HEK293 (cell line): ENCODE results near the gene SDHAF1.

Source experiments
- SALL2 ChIP-seq: fragments of 450-650 bp; formaldehyde crosslinking; IDR thresholded peaks from 2 replicates; pipeline ENCODE4 v1.5.0; 2017; ENCODE audit warnings: missing biosample characterization, mild to moderate bottlenecking, missing genetic modification characterization, borderline replicate concordance
- SETDB1 ChIP-seq: IDR thresholded peaks from one replicate; pipeline ENCODE4 v1.6.1; 2017; ENCODE audit warnings: mild to moderate bottlenecking, low read length, moderate library complexity, mixed read lengths; ENCODE audit not compliant: insufficient read length
- SP7 ChIP-seq: fragments of 450-650 bp; formaldehyde crosslinking; IDR thresholded peaks from 2 replicates; pipeline ENCODE4 v1.5.1; 2016; ENCODE audit warnings: missing biosample characterization, missing genetic modification characterization
- YY1 ChIP-seq: fragments of 450-650 bp; formaldehyde crosslinking; IDR thresholded peaks from 2 replicates; pipeline ENCODE4 v1.5.1; 2018; ENCODE audit warnings: missing biosample characterization, missing genetic modification characterization
- ZEB2 ChIP-seq: fragments of 450-650 bp; formaldehyde crosslinking; IDR thresholded peaks from 2 replicates; pipeline ENCODE4 v1.5.1; 2016; ENCODE audit warnings: missing biosample characterization, missing genetic modification characterization
- ZFP41 ChIP-seq: fragments of 450-650 bp; formaldehyde crosslinking; IDR thresholded peaks from 2 replicates; pipeline ENCODE4 v1.5.1; 2016; ENCODE audit warnings: missing biosample characterization, missing genetic modification characterization, borderline replicate concordance
- TF ChIP-seq, protein P1 (sequence below): fragments of 450-650 bp; formaldehyde crosslinking; IDR thresholded peaks from 2 replicates; pipeline ENCODE4 v1.5.1; 2016; ENCODE audit warnings: missing biosample characterization, missing genetic modification characterization
- TF ChIP-seq, protein P2 (sequence below): fragments of 450-650 bp; formaldehyde crosslinking; IDR thresholded peaks from 2 replicates; pipeline ENCODE4 v1.5.1; 2016; ENCODE audit warnings: missing biosample characterization, missing genetic modification characterization, low read depth
- TF ChIP-seq, protein P3 (sequence below): fragments of 450-650 bp; IDR thresholded peaks from 2 replicates; pipeline ENCODE4 v1.5.1; 2018; ENCODE audit warnings: missing biosample characterization, mild to moderate bottlenecking, missing genetic modification characterization
- TF ChIP-seq, protein P4 (sequence below): fragments of 450-650 bp; formaldehyde crosslinking; IDR thresholded peaks from 2 replicates; pipeline ENCODE4 v1.5.1; 2016; ENCODE audit warnings: missing biosample characterization, missing genetic modification characterization, borderline replicate concordance

DNA sequence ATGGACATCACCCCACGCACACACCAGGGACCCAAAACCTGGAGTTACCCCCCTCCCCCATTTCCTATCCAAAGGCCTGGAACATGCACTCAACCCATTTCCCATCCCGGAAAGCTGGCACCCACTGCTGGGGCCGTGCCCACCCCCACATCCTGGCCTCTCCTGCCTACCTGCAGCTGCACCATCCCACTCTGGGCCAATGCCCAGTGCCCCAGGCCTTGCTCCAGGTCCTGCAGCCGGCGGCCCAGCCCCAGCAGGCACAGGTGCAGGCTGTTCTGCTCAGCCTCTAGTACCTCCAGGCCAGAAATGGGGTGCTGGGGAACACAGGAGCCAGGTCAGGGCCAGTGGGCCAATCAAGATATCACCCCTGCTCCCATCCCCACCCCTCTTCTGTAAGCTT is 12.0 kb downstream of the SDHAF1 start:
- TF ChIP-seq, protein P1, sequence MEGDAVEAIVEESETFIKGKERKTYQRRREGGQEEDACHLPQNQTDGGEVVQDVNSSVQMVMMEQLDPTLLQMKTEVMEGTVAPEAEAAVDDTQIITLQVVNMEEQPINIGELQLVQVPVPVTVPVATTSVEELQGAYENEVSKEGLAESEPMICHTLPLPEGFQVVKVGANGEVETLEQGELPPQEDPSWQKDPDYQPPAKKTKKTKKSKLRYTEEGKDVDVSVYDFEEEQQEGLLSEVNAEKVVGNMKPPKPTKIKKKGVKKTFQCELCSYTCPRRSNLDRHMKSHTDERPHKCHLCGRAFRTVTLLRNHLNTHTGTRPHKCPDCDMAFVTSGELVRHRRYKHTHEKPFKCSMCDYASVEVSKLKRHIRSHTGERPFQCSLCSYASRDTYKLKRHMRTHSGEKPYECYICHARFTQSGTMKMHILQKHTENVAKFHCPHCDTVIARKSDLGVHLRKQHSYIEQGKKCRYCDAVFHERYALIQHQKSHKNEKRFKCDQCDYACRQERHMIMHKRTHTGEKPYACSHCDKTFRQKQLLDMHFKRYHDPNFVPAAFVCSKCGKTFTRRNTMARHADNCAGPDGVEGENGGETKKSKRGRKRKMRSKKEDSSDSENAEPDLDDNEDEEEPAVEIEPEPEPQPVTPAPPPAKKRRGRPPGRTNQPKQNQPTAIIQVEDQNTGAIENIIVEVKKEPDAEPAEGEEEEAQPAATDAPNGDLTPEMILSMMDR (tag by site-specific recombination) = no peak
- no peak for TF ChIP-seq YY1 (tag by site-specific recombination)
- TF ChIP-seq SALL2 (tag by site-specific recombination) = no peak
- TF ChIP-seq, protein P2, sequence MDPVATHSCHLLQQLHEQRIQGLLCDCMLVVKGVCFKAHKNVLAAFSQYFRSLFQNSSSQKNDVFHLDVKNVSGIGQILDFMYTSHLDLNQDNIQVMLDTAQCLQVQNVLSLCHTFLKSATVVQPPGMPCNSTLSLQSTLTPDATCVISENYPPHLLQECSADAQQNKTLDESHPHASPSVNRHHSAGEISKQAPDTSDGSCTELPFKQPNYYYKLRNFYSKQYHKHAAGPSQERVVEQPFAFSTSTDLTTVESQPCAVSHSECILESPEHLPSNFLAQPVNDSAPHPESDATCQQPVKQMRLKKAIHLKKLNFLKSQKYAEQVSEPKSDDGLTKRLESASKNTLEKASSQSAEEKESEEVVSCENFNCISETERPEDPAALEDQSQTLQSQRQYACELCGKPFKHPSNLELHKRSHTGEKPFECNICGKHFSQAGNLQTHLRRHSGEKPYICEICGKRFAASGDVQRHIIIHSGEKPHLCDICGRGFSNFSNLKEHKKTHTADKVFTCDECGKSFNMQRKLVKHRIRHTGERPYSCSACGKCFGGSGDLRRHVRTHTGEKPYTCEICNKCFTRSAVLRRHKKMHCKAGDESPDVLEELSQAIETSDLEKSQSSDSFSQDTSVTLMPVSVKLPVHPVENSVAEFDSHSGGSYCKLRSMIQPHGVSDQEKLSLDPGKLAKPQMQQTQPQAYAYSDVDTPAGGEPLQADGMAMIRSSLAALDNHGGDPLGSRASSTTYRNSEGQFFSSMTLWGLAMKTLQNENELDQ (tag by site-specific recombination) = no peak
- TF ChIP-seq SP7 (tag by site-specific recombination) = no peak
- no peak for TF ChIP-seq SETDB1
- no peak for TF ChIP-seq ZEB2
- TF ChIP-seq, protein P3, sequence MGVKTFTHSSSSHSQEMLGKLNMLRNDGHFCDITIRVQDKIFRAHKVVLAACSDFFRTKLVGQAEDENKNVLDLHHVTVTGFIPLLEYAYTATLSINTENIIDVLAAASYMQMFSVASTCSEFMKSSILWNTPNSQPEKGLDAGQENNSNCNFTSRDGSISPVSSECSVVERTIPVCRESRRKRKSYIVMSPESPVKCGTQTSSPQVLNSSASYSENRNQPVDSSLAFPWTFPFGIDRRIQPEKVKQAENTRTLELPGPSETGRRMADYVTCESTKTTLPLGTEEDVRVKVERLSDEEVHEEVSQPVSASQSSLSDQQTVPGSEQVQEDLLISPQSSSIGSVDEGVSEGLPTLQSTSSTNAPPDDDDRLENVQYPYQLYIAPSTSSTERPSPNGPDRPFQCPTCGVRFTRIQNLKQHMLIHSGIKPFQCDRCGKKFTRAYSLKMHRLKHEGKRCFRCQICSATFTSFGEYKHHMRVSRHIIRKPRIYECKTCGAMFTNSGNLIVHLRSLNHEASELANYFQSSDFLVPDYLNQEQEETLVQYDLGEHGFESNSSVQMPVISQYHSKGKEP = no peak
- TF ChIP-seq ZFP41 (tag by site-specific recombination) = no peak
- TF ChIP-seq, protein P4, sequence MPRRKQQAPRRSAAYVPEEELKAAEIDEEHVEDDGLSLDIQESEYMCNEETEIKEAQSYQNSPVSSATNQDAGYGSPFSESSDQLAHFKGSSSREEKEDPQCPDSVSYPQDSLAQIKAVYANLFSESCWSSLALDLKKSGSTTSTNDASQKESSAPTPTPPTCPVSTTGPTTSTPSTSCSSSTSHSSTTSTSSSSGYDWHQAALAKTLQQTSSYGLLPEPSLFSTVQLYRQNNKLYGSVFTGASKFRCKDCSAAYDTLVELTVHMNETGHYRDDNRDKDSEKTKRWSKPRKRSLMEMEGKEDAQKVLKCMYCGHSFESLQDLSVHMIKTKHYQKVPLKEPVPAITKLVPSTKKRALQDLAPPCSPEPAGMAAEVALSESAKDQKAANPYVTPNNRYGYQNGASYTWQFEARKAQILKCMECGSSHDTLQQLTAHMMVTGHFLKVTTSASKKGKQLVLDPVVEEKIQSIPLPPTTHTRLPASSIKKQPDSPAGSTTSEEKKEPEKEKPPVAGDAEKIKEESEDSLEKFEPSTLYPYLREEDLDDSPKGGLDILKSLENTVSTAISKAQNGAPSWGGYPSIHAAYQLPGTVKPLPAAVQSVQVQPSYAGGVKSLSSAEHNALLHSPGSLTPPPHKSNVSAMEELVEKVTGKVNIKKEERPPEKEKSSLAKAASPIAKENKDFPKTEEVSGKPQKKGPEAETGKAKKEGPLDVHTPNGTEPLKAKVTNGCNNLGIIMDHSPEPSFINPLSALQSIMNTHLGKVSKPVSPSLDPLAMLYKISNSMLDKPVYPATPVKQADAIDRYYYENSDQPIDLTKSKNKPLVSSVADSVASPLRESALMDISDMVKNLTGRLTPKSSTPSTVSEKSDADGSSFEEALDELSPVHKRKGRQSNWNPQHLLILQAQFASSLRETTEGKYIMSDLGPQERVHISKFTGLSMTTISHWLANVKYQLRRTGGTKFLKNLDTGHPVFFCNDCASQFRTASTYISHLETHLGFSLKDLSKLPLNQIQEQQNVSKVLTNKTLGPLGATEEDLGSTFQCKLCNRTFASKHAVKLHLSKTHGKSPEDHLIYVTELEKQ (tag by site-specific recombination) = no peak
